Neural progenitor cell (in vitro differentiated cells): ENCODE measurements around the gene TMEM205. TPM values are rescaled to one million over a fixed set of nuclear protein-coding genes. Genes with fewer than 3 reads are reported as not detected.

ENCODE experiments used
- DNase-seq: peaks from one replicate; pipeline ENCODE4 v3.0.0-alpha.2; 2016; ENCODE audit warnings: low spot score
- H2AFZ ChIP-seq: fragments of 200-600 bp; sonication (generic); replicated peaks from 2 replicates; pipeline ENCODE4 v1.6.1; 2016; ENCODE audit warnings: antibody characterized with exemption
- H3F3A ChIP-seq: fragments of 200-600 bp; sonication (generic); 2 replicates; pipeline ENCODE4 v1.6.1; 2016; ENCODE audit warnings: antibody characterized with exemption, low read depth
- H3K27ac ChIP-seq: fragments of 200-600 bp; sonication (generic); 2 replicates; pipeline ENCODE4 v1.5.1; 2016; ENCODE audit warnings: mild to moderate bottlenecking
- H3K27me3 ChIP-seq: fragments of 200-600 bp; sonication (generic); 2 replicates; pipeline ENCODE4 v1.6.1; 2016; ENCODE audit warnings: mild to moderate bottlenecking, moderate library complexity
- H3K36me3 ChIP-seq: fragments of 200-600 bp; sonication (generic); 2 replicates; pipeline ENCODE4 v1.5.1; 2016
- H3K4me1 ChIP-seq: fragments of 200-600 bp; sonication (generic); 2 replicates; pipeline ENCODE4 v1.6.1; 2016; ENCODE audit warnings: mixed run types
- H3K4me2 ChIP-seq: fragments of 200-600 bp; sonication (generic); 2 replicates; pipeline ENCODE4 v1.6.1; 2016
- H3K4me3 ChIP-seq: fragments of 200-600 bp; sonication (generic); 2 replicates; pipeline ENCODE4 v1.5.1; 2016
- H3K79me2 ChIP-seq: fragments of 200-600 bp; sonication (generic); 2 replicates; pipeline ENCODE4 v1.6.1; 2016; ENCODE audit warnings: low read depth
- H3K9ac ChIP-seq: fragments of 200-600 bp; sonication (generic); 2 replicates; pipeline ENCODE4 v1.6.1; 2016
- H3K9me3 ChIP-seq: fragments of 200-600 bp; sonication (generic); 2 replicates; pipeline ENCODE4 v1.5.1; 2016; ENCODE audit warnings: low read depth
- H4K20me1 ChIP-seq: fragments of 200-600 bp; sonication (generic); 2 replicates; pipeline ENCODE4 v1.6.1; 2016; ENCODE audit warnings: low read depth
- H3K27ac Mint-ChIP-seq: 3 replicates; pipeline ENCODE4 v1.8.0; 2021; ENCODE audit warnings: mixed read lengths
- H3K27me3 Mint-ChIP-seq: 2 replicates; pipeline ENCODE4 v1.8.0; 2022; ENCODE audit warnings: low read depth, mild to moderate bottlenecking, inconsistent platforms, moderate library complexity, mixed read lengths; ENCODE audit not compliant: insufficient read depth
- H3K36me3 Mint-ChIP-seq: 3 replicates; pipeline ENCODE4 v1.8.0; 2021; ENCODE audit warnings: mixed read lengths
- H3K4me1 Mint-ChIP-seq: 3 replicates; pipeline ENCODE4 v1.8.0; 2021; ENCODE audit warnings: mixed read lengths
- H3K4me3 Mint-ChIP-seq: 3 replicates; pipeline ENCODE4 v1.8.0; 2021; ENCODE audit warnings: mild to moderate bottlenecking, moderate library complexity, mixed read lengths
- H3K9me3 Mint-ChIP-seq: 3 replicates; pipeline ENCODE4 v1.8.0; 2020; ENCODE audit warnings: mixed read lengths
- EZH2 ChIP-seq: fragments of 200-600 bp; sonication (generic); IDR thresholded peaks from 2 replicates; pipeline ENCODE4 v1.6.1; 2017; ENCODE audit warnings: antibody characterized with exemption, mild to moderate bottlenecking, moderate library complexity
- EZH2phosphoT487 ChIP-seq: fragments of 200-600 bp; sonication (generic); IDR thresholded peaks from 2 replicates; pipeline ENCODE4 v1.6.1; 2017; ENCODE audit warnings: antibody characterized with exemption
- total RNA-seq: library from RNA; depleted of rRNA; stranded (reverse); fragments of >200 nt; gene quantifications from 2 replicates; pipeline ENCODE4 v1.2.3, GENCODE V29; 2015; ENCODE audit warnings: low replicate concordance
- TF ChIP-seq, protein P1 (sequence below): fragments of 200-600 bp; sonication (generic); IDR thresholded peaks from 2 replicates; pipeline ENCODE4 v1.5.1; 2017; ENCODE audit warnings: antibody characterized with exemption, mild to moderate bottlenecking

Gene TMEM205
- total RNA-seq, 1 donor from 2014 or later, result 57.0 TPM

DNA sequence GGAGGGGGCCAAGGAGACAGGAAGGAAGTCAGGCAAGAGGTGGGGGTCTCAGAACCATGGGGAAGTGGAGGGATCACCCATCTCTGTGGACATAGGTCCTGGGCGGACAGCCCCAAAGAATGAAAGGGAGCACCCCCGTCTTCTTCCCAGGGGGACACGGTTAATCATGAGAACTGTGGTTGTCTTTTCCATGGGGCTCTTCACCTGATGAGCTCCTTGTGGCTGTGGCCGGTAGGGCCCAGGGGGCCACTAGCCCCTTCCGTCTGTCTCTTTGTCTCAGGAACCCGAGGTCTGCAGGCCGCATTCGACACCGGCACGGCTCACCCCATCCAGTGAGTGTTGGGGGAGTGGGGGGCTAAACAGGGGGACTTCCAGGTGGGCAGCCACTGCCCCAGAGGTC, 17.8 kb upstream of the TMEM205 start:
- Histone ChIP-seq H3K27ac (no peak overlapping the region), H3K4me2 (no peak overlapping the region), H4K20me1 (peaks cover 25% of the 10 kb centered on the region), H2AFZ (no peak overlapping the region), H3K9ac (no peak overlapping the region), H3K4me3 (no peak overlapping the region), H3K4me1 (peaks cover 4% of the 10 kb centered on the region), H3K36me3 (no peaks in the 10 kb centered on the region), H3K79me2 (no peaks in the 10 kb centered on the region), H3K27me3 (peaks cover 24% of the 10 kb centered on the region), H3K9me3 (no peaks in the 10 kb centered on the region), H3F3A (peaks cover 6% of the 10 kb centered on the region)
- Mint-ChIP-seq H3K27me3 (peaks cover 5% of the 10 kb centered on the region), H3K36me3 (no peaks in the 10 kb centered on the region), H3K9me3 (no peaks in the 10 kb centered on the region), H3K4me1 (peaks cover 10% of the 10 kb centered on the region), H3K27ac (no peak overlapping the region), H3K4me3 (no peak overlapping the region)
- no peak for TF ChIP-seq EZH2phosphoT487
- no peak for TF ChIP-seq EZH2
- TF ChIP-seq, protein P1, sequence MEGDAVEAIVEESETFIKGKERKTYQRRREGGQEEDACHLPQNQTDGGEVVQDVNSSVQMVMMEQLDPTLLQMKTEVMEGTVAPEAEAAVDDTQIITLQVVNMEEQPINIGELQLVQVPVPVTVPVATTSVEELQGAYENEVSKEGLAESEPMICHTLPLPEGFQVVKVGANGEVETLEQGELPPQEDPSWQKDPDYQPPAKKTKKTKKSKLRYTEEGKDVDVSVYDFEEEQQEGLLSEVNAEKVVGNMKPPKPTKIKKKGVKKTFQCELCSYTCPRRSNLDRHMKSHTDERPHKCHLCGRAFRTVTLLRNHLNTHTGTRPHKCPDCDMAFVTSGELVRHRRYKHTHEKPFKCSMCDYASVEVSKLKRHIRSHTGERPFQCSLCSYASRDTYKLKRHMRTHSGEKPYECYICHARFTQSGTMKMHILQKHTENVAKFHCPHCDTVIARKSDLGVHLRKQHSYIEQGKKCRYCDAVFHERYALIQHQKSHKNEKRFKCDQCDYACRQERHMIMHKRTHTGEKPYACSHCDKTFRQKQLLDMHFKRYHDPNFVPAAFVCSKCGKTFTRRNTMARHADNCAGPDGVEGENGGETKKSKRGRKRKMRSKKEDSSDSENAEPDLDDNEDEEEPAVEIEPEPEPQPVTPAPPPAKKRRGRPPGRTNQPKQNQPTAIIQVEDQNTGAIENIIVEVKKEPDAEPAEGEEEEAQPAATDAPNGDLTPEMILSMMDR, result no peak
- DNase-seq, result no peak

DNA sequence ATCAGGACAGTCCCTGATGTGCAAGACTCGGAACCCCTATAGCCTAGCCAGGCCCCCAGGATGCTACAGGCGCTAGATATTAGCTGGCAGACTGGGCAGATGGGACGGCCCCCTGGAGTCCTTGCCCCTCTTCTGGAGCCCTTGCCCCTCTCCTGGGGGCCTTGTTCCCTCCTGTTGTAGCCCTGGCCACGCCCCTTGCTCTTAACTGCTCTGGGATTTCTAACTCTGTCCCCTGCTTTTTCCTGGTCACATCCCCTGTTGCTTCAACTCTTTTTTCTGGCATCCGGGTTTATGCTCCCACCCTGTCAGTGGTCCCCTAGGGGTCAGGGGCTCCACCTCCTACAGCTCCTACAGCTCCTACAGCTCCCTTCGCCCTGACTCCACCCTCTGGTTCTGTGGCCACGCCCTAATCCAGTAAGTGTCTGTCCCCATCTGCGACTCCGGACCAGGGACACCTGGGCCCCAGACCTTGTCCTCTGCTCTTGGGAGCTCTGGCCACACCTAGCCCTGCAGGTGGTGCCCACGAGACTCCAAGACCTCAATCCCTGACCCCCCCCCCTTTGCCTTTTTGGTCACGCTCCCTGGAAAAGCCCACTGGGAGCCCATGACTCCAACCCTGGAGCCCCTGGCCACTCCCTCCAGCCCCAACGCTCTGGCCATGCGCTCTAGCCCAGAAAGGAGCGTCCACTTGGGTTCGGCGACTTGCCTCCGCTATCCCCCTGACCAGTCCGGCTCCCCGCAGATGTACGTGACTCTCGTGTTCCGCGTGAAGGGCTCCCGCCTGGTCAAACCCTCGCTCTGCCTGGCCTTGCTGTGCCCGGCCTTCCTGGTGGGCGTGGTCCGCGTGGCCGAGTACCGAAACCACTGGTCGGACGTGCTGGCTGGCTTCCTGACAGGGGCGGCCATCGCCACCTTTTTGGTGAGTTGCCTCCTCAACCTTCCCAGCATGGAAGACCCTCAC, 16.0 kb upstream of the TMEM205 start:
- Histone ChIP-seq H3K4me3 (peak overlapping the region; percentile 38), H4K20me1 (peaks cover 25% of the 10 kb centered on the region), H3K9me3 (no peaks in the 10 kb centered on the region), H3K9ac (no peak overlapping the region), H3K36me3 (no peaks in the 10 kb centered on the region), H3F3A (peaks cover 6% of the 10 kb centered on the region), H3K27me3 (peaks cover 41% of the 10 kb centered on the region), H3K4me2 (peak overlapping the region; percentile 77), H3K4me1 (peaks cover 4% of the 10 kb centered on the region), H2AFZ (no peak overlapping the region), H3K79me2 (no peaks in the 10 kb centered on the region), H3K27ac (no peak overlapping the region)
- Mint-ChIP-seq H3K4me1 (peaks cover 10% of the 10 kb centered on the region), H3K9me3 (no peaks in the 10 kb centered on the region), H3K36me3 (no peaks in the 10 kb centered on the region), H3K27me3 (peaks cover 11% of the 10 kb centered on the region), H3K27ac (no peak overlapping the region), H3K4me3 (peak overlapping the region; percentile 80)
- no peak for TF ChIP-seq EZH2
- DNase-seq, result no peak

DNA sequence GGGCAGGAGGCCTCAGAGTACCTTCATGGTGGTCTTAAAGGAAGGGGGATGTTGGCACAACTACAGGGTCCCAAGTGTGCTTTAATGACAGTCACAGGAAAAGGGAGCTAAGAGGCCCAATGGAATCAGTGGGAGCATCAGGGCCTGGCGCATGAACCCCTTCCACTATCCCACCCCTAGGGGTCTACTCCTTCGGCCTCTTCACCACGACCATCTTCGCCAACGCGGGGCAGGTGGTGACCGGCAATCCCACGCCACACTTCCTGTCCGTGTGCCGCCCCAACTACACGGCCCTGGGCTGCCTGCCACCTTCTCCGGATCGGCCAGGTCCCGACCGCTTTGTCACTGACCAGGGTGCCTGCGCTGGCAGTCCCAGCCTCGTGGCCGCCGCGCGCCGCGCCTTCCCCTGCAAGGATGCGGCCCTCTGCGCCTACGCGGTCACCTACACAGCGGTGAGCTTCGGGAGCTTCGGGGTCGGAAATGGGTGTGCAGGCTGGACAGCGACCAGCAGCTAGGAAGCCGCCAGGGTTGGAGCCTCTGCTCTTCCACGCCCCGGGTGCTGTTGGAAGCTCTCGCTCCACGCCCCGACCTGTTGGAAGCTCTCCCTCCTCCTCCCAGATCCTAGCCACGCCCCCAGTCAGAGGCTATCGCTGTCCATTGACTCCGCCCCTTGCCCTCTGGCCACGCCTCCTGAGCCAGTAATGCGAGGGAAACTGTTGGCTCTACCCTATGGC, 15.1 kb upstream of the TMEM205 start:
- Histone ChIP-seq H3K79me2 (no peaks in the 10 kb centered on the region), H2AFZ (no peak overlapping the region), H3K36me3 (no peaks in the 10 kb centered on the region), H3K27ac (no peak overlapping the region), H3K4me3 (peak overlapping the region; percentile 38), H4K20me1 (peaks cover 25% of the 10 kb centered on the region), H3F3A (peaks cover 6% of the 10 kb centered on the region), H3K4me2 (peak overlapping the region; percentile 77), H3K9ac (no peak overlapping the region), H3K9me3 (no peaks in the 10 kb centered on the region), H3K27me3 (peaks cover 49% of the 10 kb centered on the region), H3K4me1 (peaks cover 4% of the 10 kb centered on the region)
- Mint-ChIP-seq H3K9me3 (no peaks in the 10 kb centered on the region), H3K36me3 (no peaks in the 10 kb centered on the region), H3K4me1 (peaks cover 13% of the 10 kb centered on the region), H3K4me3 (peak overlapping the region; percentile 80), H3K27ac (no peak overlapping the region), H3K27me3 (peaks cover 16% of the 10 kb centered on the region)
- TF ChIP-seq EZH2, result no peak
- TF ChIP-seq, protein P1, result peak; percentile 33
- DNase-seq, result peak; percentile 97
